RWPE2 (cell line): ENCODE measurements around the gene IFIT5.
A peak's percentile ranks its signal among the peaks of the same experiment; 100 is the strongest.

Experiments
- ATAC-seq: fragments of 200-7000 bp; cut with Tn5 transposase; 3 replicates; pipeline ENCODE4 v1.9.1; 2021; ENCODE audit warnings: low read depth
- DNase-seq: peaks from one replicate; pipeline ENCODE4 v3.0.0-alpha.2; 2020; ENCODE audit warnings: low spot score
- H3K27ac ChIP-seq: fragments of 450-650 bp; 2 replicates; pipeline ENCODE4 v1.5.1; 2017; ENCODE audit warnings: mild to moderate bottlenecking; ENCODE audit not compliant: poor library complexity, severe bottlenecking
- H3K27me3 ChIP-seq: fragments of 250-450 bp; sonication (Bioruptor Pico); 2 replicates; pipeline ENCODE4 v1.5.1; 2021; ENCODE audit warnings: mild to moderate bottlenecking, moderate library complexity; ENCODE audit not compliant: insufficient read depth, poor library complexity, severe bottlenecking
- H3K36me3 ChIP-seq: fragments of 250-450 bp; sonication (Bioruptor Pico); 2 replicates; pipeline ENCODE4 v1.5.1; 2020; ENCODE audit warnings: low read depth, mild to moderate bottlenecking, moderate library complexity
- H3K4me1 ChIP-seq: fragments of 250-450 bp; sonication (Bioruptor Pico); 2 replicates; pipeline ENCODE4 v1.5.1; 2021; ENCODE audit warnings: mild to moderate bottlenecking, moderate library complexity; ENCODE audit not compliant: insufficient read depth, poor library complexity, severe bottlenecking
- H3K4me3 ChIP-seq: fragments of 250-450 bp; sonication (Bioruptor Pico); 2 replicates; pipeline ENCODE4 v1.5.1; 2021; ENCODE audit warnings: mild to moderate bottlenecking, moderate library complexity; ENCODE audit not compliant: severe bottlenecking
- H3K9me3 ChIP-seq: fragments of 250-450 bp; sonication (Bioruptor Pico); 2 replicates; pipeline ENCODE4 v1.5.1; 2021; ENCODE audit warnings: mild to moderate bottlenecking, moderate library complexity; ENCODE audit not compliant: severe bottlenecking
- TF ChIP-seq, protein P1 (sequence below): fragments of 450-650 bp; IDR thresholded peaks from one replicate; pipeline ENCODE4 v1.5.1; 2017; ENCODE audit warnings: mild to moderate bottlenecking, moderate library complexity; ENCODE audit not compliant: poor library complexity, severe bottlenecking

The IFIT5 gene

GRCh38 chr10:89425000-89425399, 10.6 kb downstream of the IFIT5 start:
- no peaks in the 10 kb centered on the region for H3K27me3 ChIP-seq
- H3K27ac ChIP-seq, result no peak overlapping the region
- ATAC-seq, result no peak
- peaks cover 13% of the 10 kb centered on the region for H3K4me1 ChIP-seq
- DNase-seq, result no peak
- peaks cover 12% of the 10 kb centered on the region for H3K36me3 ChIP-seq
- H3K4me3 ChIP-seq, result no peak overlapping the region
- TF ChIP-seq, protein P1, sequence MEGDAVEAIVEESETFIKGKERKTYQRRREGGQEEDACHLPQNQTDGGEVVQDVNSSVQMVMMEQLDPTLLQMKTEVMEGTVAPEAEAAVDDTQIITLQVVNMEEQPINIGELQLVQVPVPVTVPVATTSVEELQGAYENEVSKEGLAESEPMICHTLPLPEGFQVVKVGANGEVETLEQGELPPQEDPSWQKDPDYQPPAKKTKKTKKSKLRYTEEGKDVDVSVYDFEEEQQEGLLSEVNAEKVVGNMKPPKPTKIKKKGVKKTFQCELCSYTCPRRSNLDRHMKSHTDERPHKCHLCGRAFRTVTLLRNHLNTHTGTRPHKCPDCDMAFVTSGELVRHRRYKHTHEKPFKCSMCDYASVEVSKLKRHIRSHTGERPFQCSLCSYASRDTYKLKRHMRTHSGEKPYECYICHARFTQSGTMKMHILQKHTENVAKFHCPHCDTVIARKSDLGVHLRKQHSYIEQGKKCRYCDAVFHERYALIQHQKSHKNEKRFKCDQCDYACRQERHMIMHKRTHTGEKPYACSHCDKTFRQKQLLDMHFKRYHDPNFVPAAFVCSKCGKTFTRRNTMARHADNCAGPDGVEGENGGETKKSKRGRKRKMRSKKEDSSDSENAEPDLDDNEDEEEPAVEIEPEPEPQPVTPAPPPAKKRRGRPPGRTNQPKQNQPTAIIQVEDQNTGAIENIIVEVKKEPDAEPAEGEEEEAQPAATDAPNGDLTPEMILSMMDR, result no peak
- H3K9me3 ChIP-seq, result no peaks in the 10 kb centered on the region

- peak overlapping the region; percentile 36 for H3K27ac ChIP-seq
- ATAC-seq (peak; percentile 72; the same call in 2 of the 3 replicates), DNase-seq (no peak)
- no peaks in the 10 kb centered on the region for H3K9me3 ChIP-seq
- 0 out of 2 replicates have a peak, but pooled peaks cover 6% of the 10 kb centered on the region for H3K36me3 ChIP-seq
- no peak overlapping the region for H3K4me3 ChIP-seq
- TF ChIP-seq, protein P1, result peak; percentile 89
- no peaks in the 10 kb centered on the region for H3K27me3 ChIP-seq
- H3K4me1 ChIP-seq, result peaks cover 13% of the 10 kb centered on the region
Measured at GRCh38 chr10:89426230-89426868, 12.0 kb downstream of the IFIT5 start.

DNA sequence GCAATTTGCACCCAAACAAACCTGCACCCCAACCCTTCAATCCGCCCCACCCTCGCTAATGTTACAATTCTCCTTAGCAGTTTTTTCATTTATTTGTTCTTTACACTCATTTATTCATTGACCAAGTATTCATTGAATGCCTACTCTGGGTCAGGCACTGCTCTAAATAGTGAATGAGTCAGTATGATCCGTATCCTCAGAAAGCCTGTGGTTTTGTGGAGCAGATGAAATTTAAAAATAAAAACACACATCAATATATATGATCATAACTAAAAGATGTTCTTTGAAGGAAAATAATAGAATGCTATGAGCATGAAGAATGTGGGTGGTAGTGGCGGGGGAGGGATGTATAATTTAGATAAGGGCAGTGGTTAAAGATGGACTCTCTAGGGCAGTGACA, 13.3 kb downstream of the IFIT5 start:
- peak overlapping the region; percentile 36 for H3K27ac ChIP-seq
- no peak for DNase-seq
- peaks cover 24% of the 10 kb centered on the region for H3K4me1 ChIP-seq
- no peak overlapping the region for H3K4me3 ChIP-seq
- TF ChIP-seq, protein P1, result no peak
- no peaks in the 10 kb centered on the region for H3K9me3 ChIP-seq
- H3K36me3 ChIP-seq, result no peaks in the 10 kb centered on the region
- ATAC-seq, result peak; percentile 76
- no peaks in the 10 kb centered on the region for H3K27me3 ChIP-seq

DNA sequence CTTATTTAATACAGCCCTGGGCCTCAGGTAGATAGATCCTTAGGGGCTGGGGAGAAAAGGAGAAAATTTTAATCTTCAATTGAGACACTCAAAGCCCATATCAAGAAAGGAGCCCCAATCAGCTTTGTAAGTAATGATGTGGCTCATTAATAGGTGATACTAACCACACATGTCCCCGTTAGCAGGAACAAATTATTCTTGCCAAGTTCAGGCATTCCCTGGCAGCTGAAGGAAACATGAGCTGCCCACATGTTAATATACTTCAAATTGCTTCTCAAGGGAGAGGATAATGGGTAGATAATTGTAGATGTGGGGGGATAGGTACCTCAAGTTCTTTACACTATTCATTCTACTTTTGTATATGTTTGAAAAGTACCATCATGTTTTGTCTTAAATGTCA, 14.5 kb downstream of the IFIT5 start:
- DNase-seq (no peak), ATAC-seq (no peak)
- Histone ChIP-seq H3K4me3 (no peak overlapping the region), H3K27me3 (no peaks in the 10 kb centered on the region), H3K27ac (no peak overlapping the region), H3K9me3 (no peaks in the 10 kb centered on the region), H3K36me3 (no peaks in the 10 kb centered on the region), H3K4me1 (peaks cover 24% of the 10 kb centered on the region)
- TF ChIP-seq, protein P1, result no peak

DNA sequence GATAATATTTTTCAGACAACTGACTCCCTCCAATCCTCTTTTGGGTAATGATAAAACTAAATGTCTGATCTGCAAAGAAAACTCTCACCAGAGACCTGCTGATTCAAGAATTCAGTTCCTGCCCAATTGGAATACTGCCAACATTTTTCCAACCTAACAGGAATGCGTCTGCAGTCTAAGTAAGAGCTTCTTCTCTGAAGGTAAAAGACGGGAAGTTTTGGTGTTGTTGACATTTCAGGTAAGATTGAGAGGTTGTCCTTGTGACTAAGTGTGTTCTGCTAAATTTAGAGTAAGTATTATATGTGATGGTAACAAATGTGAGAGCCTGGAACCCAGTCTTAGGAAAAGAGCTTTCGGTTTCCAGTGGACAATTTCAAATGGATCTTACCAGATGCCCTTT, 17.6 kb downstream of the IFIT5 start:
- H3K27me3 ChIP-seq, result no peaks in the 10 kb centered on the region
- no peak overlapping the region for H3K4me3 ChIP-seq
- TF ChIP-seq, protein P1, result no peak
- ATAC-seq (peak; percentile 70), DNase-seq (no peak)
- H3K4me1 ChIP-seq, result peaks cover 21% of the 10 kb centered on the region
- H3K36me3 ChIP-seq, result no peaks in the 10 kb centered on the region
- H3K9me3 ChIP-seq, result no peaks in the 10 kb centered on the region
- peak overlapping the region; percentile 19 for H3K27ac ChIP-seq
